HG02938 (cell line): Measurements from ENCODE around the gene LILRA1.
"Not testable (repeated sequence)": the region's sequence is repeated elsewhere in the genome, so short reads cannot be mapped to it uniquely, and the experiment has no call there.

Experiments
- ATAC-seq: cut with Tn5 transposase; IDR thresholded peaks from one replicate; pipeline ENCODE4 v1.9.1; 2021; ENCODE audit warnings: mild to moderate bottlenecking, moderate library complexity; ENCODE audit not compliant: unreplicated experiment

Gene LILRA1

DNA sequence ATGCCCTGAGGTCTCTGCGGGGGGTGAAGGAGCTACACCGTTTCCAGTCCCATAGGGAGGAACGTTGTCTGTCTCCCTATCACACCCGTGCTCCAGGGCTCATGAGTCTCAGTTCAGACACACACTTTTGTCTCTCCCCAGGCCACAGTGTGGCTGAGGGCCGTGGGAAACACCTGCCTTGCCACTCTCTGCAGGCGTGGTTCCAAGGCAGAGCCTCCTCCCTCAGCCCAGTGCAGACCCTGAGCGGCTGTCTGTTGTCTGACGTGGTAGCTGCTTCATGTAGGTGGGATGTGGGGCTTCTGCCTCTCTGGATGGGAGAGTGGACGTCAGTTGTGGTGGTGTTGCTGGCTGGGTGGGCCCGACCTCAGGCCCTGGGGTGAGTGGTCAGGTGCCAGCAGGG, 30.8 kb downstream of the LILRA1 start:
- ATAC-seq, result not testable (repeated sequence)

DNA sequence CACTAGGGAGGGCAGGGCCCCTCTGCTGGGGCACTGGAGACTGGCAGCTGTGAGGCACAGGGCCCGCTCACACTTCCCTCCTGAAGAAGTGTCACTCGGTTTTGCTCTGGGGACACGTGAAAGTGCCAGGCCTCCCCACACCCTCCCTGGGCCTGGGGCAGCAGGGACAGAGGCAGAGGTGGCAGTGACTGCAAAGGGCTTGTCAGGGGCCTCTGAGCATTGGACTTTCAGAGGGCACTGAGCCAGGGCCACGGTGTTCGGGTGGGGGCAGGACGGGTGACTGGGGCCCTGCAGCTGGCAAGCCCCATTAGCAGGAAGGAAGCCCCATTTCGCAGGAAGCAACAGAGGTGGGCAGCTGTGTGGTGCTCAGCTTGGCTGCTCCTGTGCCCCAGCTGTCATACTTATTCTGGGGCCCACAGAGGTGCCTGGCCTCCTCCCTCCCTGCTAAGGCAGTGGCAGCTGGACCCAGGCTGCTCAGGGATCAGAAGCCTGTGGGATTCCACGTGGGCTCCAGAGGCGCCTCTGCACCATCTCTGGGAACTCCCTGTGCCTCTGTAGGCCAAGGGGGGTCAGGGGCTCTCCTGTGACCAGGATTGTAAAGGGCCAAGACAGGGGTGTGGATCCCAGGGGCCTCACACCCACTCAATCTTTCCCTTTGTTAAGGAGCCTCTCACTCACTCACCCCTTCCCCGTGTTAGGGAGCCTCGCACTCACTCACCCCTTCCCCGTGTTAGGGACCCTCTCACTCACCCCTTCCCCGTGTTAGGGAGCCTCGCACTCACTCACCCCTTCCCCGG, 31.7 kb downstream of the LILRA1 start:
- ATAC-seq, result not testable (repeated sequence)

- no peak for ATAC-seq
These were observed 33.3 kb downstream of the LILRA1 start for GRCh38 chr19:54626757-54627156.

GRCh38 chr19:54627912-54628311, 34.5 kb downstream of the LILRA1 start:
- not testable (repeated sequence) for ATAC-seq

DNA sequence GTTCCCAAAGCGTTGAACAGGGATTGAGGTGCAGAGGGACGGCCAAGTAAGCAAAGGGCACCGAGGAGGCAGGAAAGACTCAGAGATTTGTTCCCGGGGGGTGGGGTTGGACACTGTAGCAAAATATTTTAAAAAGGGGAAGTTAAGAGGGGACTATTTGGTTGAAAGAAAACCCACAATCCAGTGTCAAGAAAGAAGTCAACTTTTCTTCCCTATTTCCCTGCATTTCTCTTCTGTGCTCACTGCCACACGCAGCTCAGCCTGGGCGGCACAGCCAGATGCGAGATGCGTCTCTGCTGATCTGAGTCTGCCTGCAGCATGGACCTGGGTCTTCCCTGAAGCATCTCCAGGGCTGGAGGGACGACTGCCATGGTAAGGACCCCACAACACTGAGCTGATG, 36.8 kb downstream of the LILRA1 start, which contains the start of gene LILRB1:
Gene LILRB1, plus strand, starts transcription at position 223 of the 400 bp plus-strand sequence. CDS start 590 bp downstream, outside the sequence.
- not testable (repeated sequence) for ATAC-seq

- ATAC-seq, result no peak
These were observed 37.4 kb downstream of the LILRA1 start for GRCh38 chr19:54630782-54631181.

- ATAC-seq, result not testable (repeated sequence)
These were observed 38.3 kb downstream of the LILRA1 start for GRCh38 chr19:54631489-54632337.

DNA sequence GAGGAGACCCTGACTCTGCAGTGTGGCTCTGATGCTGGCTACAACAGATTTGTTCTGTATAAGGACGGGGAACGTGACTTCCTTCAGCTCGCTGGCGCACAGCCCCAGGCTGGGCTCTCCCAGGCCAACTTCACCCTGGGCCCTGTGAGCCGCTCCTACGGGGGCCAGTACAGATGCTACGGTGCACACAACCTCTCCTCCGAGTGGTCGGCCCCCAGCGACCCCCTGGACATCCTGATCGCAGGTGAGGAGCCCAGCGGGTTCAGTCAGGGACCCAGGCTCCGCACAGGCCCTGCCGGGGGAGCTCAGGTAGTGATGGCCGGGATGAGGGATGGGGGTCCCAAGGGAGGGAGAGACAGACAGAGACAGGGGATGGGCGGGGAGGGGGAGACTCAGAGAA, 39.1 kb downstream of the LILRA1 start:
- not testable (repeated sequence) for ATAC-seq

GRCh38 chr19:54633401-54633800, 40.0 kb downstream of the LILRA1 start:
- no peak for ATAC-seq

DNA sequence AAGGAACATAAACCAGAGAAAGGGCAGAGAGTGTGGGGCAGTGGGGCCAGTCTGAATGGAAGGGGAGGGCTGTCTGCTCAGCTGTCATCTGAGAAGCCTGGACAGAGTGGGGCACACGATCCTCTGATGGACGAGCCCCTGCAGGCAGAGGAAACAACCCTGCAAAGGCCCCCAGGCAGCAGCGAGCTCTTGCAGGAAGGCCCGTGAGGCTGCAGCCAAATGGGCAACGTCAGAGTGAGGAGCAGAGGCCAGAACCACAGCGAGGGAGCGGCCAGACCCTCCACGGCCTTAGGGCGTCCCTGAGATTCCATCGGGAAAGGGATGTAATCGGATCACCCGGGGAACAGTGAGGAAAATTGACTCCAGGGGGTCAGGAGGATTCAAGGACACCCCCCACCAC, 42.6 kb downstream of the LILRA1 start:
- ATAC-seq, result not testable (repeated sequence)

DNA sequence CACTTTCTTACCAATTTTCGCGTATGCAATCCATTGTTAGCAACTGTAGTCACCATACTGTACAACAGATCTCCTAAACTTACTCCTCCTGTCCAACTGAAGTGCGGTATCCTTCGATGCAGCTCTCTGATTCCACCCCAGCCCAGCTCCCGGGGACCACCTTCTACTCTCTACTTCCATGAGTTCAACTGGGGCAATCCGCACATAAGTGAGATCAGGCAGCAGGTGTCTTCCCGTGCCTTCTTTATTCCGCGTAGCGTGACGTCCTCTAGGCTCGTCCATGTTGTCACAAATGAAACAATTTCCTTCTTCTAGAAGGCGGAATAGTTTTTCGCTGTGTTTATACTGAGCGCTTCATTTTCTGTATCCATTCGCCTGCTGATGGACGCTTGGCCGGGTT, 45.3 kb downstream of the LILRA1 start:
- ATAC-seq, result no peak

- not testable (repeated sequence) for ATAC-seq
These were observed 49.5 kb downstream of the LILRA1 start for GRCh38 chr19:54642953-54643352.

DNA sequence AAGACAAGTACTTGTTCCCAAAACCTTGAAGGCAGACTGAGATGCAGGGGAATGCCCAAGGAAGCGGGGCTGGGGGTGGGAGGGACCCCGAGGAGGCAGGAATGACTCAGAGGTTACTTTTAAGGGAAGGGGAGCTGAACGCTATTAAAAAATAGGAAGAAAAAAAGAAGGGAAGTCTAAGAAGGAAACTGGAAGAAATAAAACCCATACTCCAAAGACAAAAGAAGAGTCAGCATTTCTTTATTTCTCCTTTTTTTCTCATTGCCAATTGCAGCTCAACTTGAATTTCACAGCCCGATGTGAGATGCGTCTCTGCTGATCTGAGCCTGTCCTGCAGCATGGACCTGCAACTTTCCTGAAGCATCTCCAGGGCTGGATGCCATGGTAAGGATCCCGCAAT, 50.2 kb downstream of the LILRA1 start:
- ATAC-seq, result not testable (repeated sequence)

GRCh38 chr19:54644056-54644455, 50.6 kb downstream of the LILRA1 start:
- ATAC-seq, result no peak

- no peak for ATAC-seq
These were observed 53.0 kb downstream of the LILRA1 start for GRCh38 chr19:54646331-54646841.

DNA sequence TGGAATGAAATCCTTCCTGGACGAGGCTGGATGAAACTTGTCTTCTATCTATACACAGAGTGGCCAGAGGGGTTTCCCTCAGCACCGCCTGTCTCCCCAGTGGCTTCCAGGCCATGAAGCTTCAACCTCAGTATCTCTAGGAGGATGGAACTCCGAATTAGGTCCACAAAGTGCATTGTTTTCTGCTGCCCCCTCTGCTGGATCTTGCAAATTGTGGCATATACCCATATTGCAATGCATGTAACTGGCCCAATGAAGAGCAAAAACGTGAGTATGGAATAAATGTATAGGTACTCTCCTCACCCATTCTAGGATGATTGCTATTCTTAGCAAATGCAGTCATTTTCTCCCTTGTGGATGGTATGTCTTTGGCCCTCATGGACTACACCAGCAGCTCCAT, 54.7 kb downstream of the LILRA1 start:
- ATAC-seq, result no peak

GRCh38 chr19:54650108-54650655, 56.8 kb downstream of the LILRA1 start:
- ATAC-seq, result no peak
